ENCODE results near the gene BPIFA3. TPM values are rescaled to one million over a fixed set of nuclear protein-coding genes. Genes with fewer than 3 reads are reported as not detected.

BPIFA3 gene
- total RNA-seq, 5 donors from 2014 or later (not counting 1 experiment from before 2014, with no cell fraction given) = not detected

DNA sequence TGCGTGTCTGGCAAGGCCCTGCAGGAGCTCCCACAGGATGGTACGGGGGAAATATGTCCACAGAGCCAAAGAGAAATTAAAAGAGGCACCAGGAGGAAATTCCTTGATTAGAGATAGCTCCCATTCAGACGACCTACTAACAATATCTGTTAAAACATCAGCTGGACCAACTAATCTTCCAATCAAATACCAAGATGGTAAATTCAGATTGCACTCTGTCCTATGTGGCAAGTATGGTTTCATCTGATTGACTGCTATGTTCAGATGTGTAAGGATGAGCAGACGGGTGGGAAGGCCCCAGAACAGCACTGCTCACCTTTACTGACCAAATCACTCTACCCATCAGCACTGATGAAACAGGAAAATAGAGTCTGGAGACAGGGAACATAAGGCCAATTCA lies 29.7 kb upstream of the BPIFA3 start:
- H3K4me3 Mint-ChIP-seq = no peak overlapping the region
- no peaks in the 10 kb centered on the region for H3K36me3 Mint-ChIP-seq
- no peaks in the 10 kb centered on the region for H3K4me1 ChIP-seq (ENCODE audit: control insufficient read depth in 1 of 2, extremely low read depth in 1 of 2, insufficient read depth in 2 of 2, low read length in 2 of 2)
- H3K4me1 Mint-ChIP-seq = no peaks in the 10 kb centered on the region
- H3K9me3 ChIP-seq = no peaks in the 10 kb centered on the region
- H3K9me3 Mint-ChIP-seq = peaks cover 0 to 6% (median 3%) of the 10 kb centered on the region in 3 donors
- H3K27me3 ChIP-seq (replicated peaks in 1 of 2; ENCODE audit: control insufficient read depth in 2 of 2, extremely low read depth in 1 of 2, insufficient read depth in 2 of 2, low read length in 1 of 2) = peaks cover 0 to 11% of the 10 kb centered on the region in 2 experiments
- H3K27ac ChIP-seq (ENCODE audit: low read length) = no peak overlapping the region
- H3K4me3 ChIP-seq (ENCODE audit: control insufficient read depth in 1 of 2, extremely low read depth in 1 of 2, low read length in 1 of 2) = no peak overlapping the region
- no peak overlapping the region for H3K27ac Mint-ChIP-seq
- ChIA-PET CTCF (no interaction called here), POLR2A (no interaction called here)
- H3K27me3 Mint-ChIP-seq = peaks cover 4 to 13% of the 10 kb centered on the region in 2 donors
- H3K36me3 ChIP-seq (ENCODE audit: control insufficient read depth in 2 of 2, extremely low read depth in 1 of 2, insufficient read depth in 1 of 2, low read length in 1 of 2) = no peaks in the 10 kb centered on the region
- WGBS (ENCODE audit: insufficient coverage) = 86% methylated on average over 1 of the region's 4 CpGs
- no peak for ATAC-seq (replicated peaks in 1 of 4)
- DNase-seq = no peak

DNA sequence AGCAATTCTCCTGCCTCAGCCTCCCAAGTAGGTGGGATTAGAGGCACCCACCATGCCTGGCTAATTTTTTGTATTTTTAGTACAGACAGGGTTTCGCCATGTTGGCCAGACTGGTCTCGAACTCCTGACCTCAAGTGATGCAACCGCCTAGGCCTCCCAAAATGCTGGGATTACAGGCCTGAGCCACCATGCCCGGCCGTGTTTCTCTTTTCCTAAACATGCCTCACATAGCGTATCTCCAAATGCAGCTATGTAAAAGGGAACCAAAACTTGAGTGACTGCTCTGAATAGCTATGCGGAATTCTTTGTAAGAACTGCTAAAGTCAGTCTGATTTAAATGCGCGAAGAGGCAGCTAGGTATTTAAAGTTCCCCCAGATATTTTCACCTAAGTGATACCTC lies 28.7 kb upstream of the BPIFA3 start:
- POLR2A ChIA-PET = no interaction called here
- Mint-ChIP-seq H3K4me3 (no peak overlapping the region), H3K27me3 (peaks cover 10 to 13% of the 10 kb centered on the region in 2 donors), H3K9me3 (peaks cover 0 to under 1% (median under 1%) of the 10 kb centered on the region in 3 donors), H3K4me1 (no peaks in the 10 kb centered on the region), H3K36me3 (no peaks in the 10 kb centered on the region), H3K27ac (no peak overlapping the region)
- Histone ChIP-seq H3K9me3 (no peaks in the 10 kb centered on the region), H3K4me3 (ENCODE audit: control insufficient read depth in 1 of 2, extremely low read depth in 1 of 2, low read length in 1 of 2) (no peak overlapping the region), H3K4me1 (ENCODE audit: control insufficient read depth in 1 of 2, extremely low read depth in 1 of 2, insufficient read depth in 2 of 2, low read length in 2 of 2) (no peaks in the 10 kb centered on the region), H3K27ac (ENCODE audit: low read length) (no peak overlapping the region), H3K36me3 (ENCODE audit: control insufficient read depth in 2 of 2, extremely low read depth in 1 of 2, insufficient read depth in 1 of 2, low read length in 1 of 2) (no peaks in the 10 kb centered on the region), H3K27me3 (replicated peaks in 1 of 2; ENCODE audit: control insufficient read depth in 2 of 2, extremely low read depth in 1 of 2, insufficient read depth in 2 of 2, low read length in 1 of 2) (peaks cover 0 to 11% of the 10 kb centered on the region in 2 experiments)
- DNase-seq (no peak), ATAC-seq (replicated peaks in 1 of 4) (no peak)
- WGBS (ENCODE audit: insufficient coverage) = 84% methylated on average over 5 of the region's 9 CpGs
- CTCF ChIA-PET = no interaction called here

DNA sequence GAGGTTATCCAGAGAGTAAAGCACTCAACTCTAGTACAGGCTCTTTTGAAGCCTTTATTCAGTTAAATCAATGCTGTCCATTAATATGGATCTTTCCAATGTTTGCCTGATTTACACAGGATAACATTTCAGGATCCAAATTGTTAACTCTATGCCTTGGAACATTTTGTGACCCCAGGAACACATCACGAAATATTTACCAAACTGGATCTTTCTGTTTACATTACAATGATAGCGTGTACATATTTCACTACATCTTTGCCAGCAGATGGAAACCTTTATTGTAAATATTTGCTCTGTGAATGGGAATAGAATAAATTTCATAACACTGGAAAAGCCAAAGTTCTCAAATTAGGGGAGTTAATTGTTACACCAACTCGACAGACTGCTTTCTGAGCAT lies 25.7 kb upstream of the BPIFA3 start:
- Mint-ChIP-seq H3K27ac (no peak overlapping the region), H3K9me3 (no peaks in the 10 kb centered on the region), H3K4me3 (no peak overlapping the region), H3K4me1 (peaks cover 0 to 11% (median 7%) of the 10 kb centered on the region in 3 donors), H3K27me3 (peaks cover 13% of the 10 kb centered on the region in 2 donors), H3K36me3 (no peaks in the 10 kb centered on the region)
- ChIA-PET CTCF (no interaction called here), POLR2A (no interaction called here)
- no CpG with 5 or more reads among the region's 3 CpGs for WGBS (ENCODE audit: insufficient coverage)
- Histone ChIP-seq H3K36me3 (ENCODE audit: control insufficient read depth in 2 of 2, extremely low read depth in 1 of 2, insufficient read depth in 1 of 2, low read length in 1 of 2) (no peaks in the 10 kb centered on the region), H3K27ac (ENCODE audit: low read length) (no peak overlapping the region), H3K4me3 (ENCODE audit: control insufficient read depth in 1 of 2, extremely low read depth in 1 of 2, low read length in 1 of 2) (no peak overlapping the region), H3K27me3 (replicated peaks in 1 of 2; ENCODE audit: control insufficient read depth in 2 of 2, extremely low read depth in 1 of 2, insufficient read depth in 2 of 2, low read length in 1 of 2) (peaks cover 0 to 10% of the 10 kb centered on the region in 2 experiments), H3K9me3 (no peaks in the 10 kb centered on the region), H3K4me1 (ENCODE audit: control insufficient read depth in 1 of 2, extremely low read depth in 1 of 2, insufficient read depth in 2 of 2, low read length in 2 of 2) (no peaks in the 10 kb centered on the region)
- ATAC-seq (replicated peaks in 1 of 4) (no peak), DNase-seq (no peak)

DNA sequence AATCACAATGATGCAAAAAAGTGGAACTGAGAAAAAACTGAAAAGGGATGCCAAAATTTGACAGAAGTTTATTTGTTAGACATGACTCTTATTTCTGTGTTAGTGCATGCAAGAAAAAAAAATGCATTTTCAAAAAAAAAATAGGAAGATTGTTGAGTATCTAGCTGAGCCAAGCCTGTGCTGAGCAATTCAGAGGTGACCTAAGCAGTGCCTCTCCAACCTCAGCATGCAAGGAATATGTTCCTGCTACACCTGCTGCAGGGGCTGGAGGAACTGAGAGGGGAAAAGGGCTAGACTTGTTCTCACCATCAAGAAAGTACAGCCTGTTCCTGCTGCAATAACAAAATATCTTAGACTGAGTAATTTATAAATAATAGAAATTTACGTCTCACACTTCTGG lies 25.2 kb upstream of the BPIFA3 start:
- H3K9me3 ChIP-seq = no peaks in the 10 kb centered on the region
- DNase-seq (no peak), ATAC-seq (replicated peaks in 1 of 4) (no peak)
- ChIA-PET CTCF (no interaction called here), POLR2A (no interaction called here)
- no peaks in the 10 kb centered on the region for H3K36me3 Mint-ChIP-seq
- H3K27ac ChIP-seq (ENCODE audit: low read length) = no peak overlapping the region
- H3K9me3 Mint-ChIP-seq = no peaks in the 10 kb centered on the region
- no peaks in the 10 kb centered on the region for H3K4me1 ChIP-seq (ENCODE audit: control insufficient read depth in 1 of 2, extremely low read depth in 1 of 2, insufficient read depth in 2 of 2, low read length in 2 of 2)
- no peak overlapping the region for H3K4me3 Mint-ChIP-seq
- no peaks in the 10 kb centered on the region for H3K36me3 ChIP-seq (ENCODE audit: control insufficient read depth in 2 of 2, extremely low read depth in 1 of 2, insufficient read depth in 1 of 2, low read length in 1 of 2)
- H3K4me1 Mint-ChIP-seq = peaks cover 0 to 11% (median 7%) of the 10 kb centered on the region in 3 donors
- peaks cover 0 to 10% of the 10 kb centered on the region in 2 experiments for H3K27me3 ChIP-seq (replicated peaks in 1 of 2; ENCODE audit: control insufficient read depth in 2 of 2, extremely low read depth in 1 of 2, insufficient read depth in 2 of 2, low read length in 1 of 2)
- no peak overlapping the region for H3K4me3 ChIP-seq (ENCODE audit: control insufficient read depth in 1 of 2, extremely low read depth in 1 of 2, low read length in 1 of 2)
- no CpG with 5 or more reads among the region's 1 CpG for WGBS (ENCODE audit: insufficient coverage)
- peaks cover 13% of the 10 kb centered on the region in 2 donors for H3K27me3 Mint-ChIP-seq
- H3K27ac Mint-ChIP-seq = no peak overlapping the region

DNA sequence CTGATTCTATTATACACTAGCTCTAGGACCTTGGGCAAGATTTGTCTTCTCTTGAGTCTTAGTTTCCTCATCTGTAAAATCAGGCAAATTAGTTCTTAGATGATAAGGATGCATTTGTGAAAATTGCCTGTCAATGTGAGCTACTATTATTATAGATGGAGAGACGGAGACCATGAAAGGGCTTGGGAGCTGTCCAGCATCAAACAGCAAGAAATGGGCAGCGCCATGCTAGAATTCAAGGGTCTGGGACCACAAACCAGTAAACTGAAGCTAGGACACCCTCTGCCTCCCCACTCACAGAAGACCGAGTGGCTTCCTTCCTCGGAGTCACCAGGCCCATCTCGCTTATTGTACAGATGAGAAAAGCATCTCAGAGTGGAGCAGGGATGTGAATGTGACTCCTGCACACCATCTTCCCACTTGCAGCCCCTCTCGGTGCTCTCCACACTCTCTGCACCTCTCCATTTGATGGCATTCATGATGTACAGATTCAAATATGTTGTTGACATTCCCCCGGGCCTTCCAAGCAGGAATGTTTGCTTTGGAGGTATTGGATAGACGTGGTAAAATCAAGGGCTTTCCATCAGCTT lies 24.1 kb upstream of the BPIFA3 start:
- 66% methylated on average over 2 of the region's 8 CpGs for WGBS (ENCODE audit: insufficient coverage)
- CTCF ChIA-PET = no interaction called here
- H3K27ac Mint-ChIP-seq = no peak overlapping the region
- Histone ChIP-seq H3K9me3 (no peaks in the 10 kb centered on the region), H3K36me3 (ENCODE audit: control insufficient read depth in 2 of 2, extremely low read depth in 1 of 2, insufficient read depth in 1 of 2, low read length in 1 of 2) (no peaks in the 10 kb centered on the region), H3K4me1 (ENCODE audit: control insufficient read depth in 1 of 2, extremely low read depth in 1 of 2, insufficient read depth in 2 of 2, low read length in 2 of 2) (no peaks in the 10 kb centered on the region), H3K4me3 (ENCODE audit: control insufficient read depth in 1 of 2, extremely low read depth in 1 of 2, low read length in 1 of 2) (no peak overlapping the region), H3K27me3 (replicated peaks in 1 of 2; ENCODE audit: control insufficient read depth in 2 of 2, extremely low read depth in 1 of 2, insufficient read depth in 2 of 2, low read length in 1 of 2) (peaks cover 0 to 18% of the 10 kb centered on the region in 2 experiments), H3K27ac (ENCODE audit: low read length) (no peak overlapping the region)
- no peaks in the 10 kb centered on the region for H3K9me3 Mint-ChIP-seq
- no peak for DNase-seq
- POLR2A ChIA-PET = no interaction called here
- H3K4me3 Mint-ChIP-seq = no peak overlapping the region
- H3K4me1 Mint-ChIP-seq = peaks cover 0 to 11% (median 7%) of the 10 kb centered on the region in 3 donors
- ATAC-seq (replicated peaks in 1 of 4) = no peak
- peaks cover 13% of the 10 kb centered on the region in 2 donors for H3K27me3 Mint-ChIP-seq
- H3K36me3 Mint-ChIP-seq = no peaks in the 10 kb centered on the region

DNA sequence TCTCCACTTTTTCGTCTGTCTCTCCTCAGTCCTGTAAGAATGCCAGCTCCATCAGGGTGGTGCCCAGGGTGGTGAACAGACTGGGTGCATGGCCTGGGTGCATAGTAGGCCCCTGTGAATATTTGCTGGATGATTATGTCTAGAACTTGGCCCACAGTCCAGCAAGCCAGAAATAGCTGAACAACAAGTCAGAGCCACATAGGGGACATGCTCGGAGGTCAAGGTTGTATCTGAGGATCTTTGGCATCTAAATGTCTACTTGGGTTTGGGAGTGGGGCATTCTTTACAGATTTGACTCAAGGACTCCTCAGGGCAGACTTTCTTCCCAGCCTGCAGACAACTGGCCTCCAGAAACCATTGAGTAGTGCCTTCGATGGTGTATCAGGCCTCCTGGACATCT lies 18.1 kb upstream of the BPIFA3 start:
- Mint-ChIP-seq H3K27ac (no peak overlapping the region), H3K36me3 (no peaks in the 10 kb centered on the region), H3K4me3 (no peak overlapping the region), H3K27me3 (peaks cover 18 to 24% of the 10 kb centered on the region in 2 donors), H3K9me3 (no peaks in the 10 kb centered on the region), H3K4me1 (peaks cover 0 to 11% (median 7%) of the 10 kb centered on the region in 3 donors)
- no peak overlapping the region for H3K27ac ChIP-seq (ENCODE audit: low read length)
- H3K36me3 ChIP-seq (ENCODE audit: control insufficient read depth in 2 of 2, extremely low read depth in 1 of 2, insufficient read depth in 1 of 2, low read length in 1 of 2) = no peaks in the 10 kb centered on the region
- no peak overlapping the region for H3K4me3 ChIP-seq (ENCODE audit: control insufficient read depth in 1 of 2, extremely low read depth in 1 of 2, low read length in 1 of 2)
- WGBS (ENCODE audit: insufficient coverage) = 75% methylated on average over 2 of the region's 3 CpGs
- DNase-seq = no peak
- no peaks in the 10 kb centered on the region for H3K4me1 ChIP-seq (ENCODE audit: control insufficient read depth in 1 of 2, extremely low read depth in 1 of 2, insufficient read depth in 2 of 2, low read length in 2 of 2)
- peaks cover 0 to 28% of the 10 kb centered on the region in 2 experiments for H3K27me3 ChIP-seq (replicated peaks in 1 of 2; ENCODE audit: control insufficient read depth in 2 of 2, extremely low read depth in 1 of 2, insufficient read depth in 2 of 2, low read length in 1 of 2)
- ATAC-seq (replicated peaks in 1 of 4) = no peak
- CTCF ChIA-PET = no interaction called here
- POLR2A ChIA-PET = no interaction called here
- no peaks in the 10 kb centered on the region for H3K9me3 ChIP-seq

DNA sequence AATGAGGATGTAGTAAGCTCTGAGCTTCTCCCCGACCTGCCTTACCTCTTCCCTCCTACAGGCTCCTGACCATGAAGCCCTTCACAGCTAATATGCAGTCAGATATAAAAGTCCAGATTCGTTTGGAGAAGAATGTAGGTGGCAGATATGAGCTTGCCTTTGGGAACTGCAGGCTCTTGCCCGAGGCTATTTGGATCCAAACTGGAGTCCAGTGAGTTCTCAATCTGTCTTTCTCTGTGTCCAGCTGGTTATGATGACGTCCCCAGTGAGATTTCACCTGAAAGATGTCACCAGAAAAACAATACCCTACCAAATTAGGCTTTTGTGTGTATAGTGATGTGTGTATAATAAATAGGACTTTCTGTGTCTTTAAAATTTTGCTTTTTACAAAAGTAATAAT lies 14.7 kb upstream of the BPIFA3 start:
- Mint-ChIP-seq H3K9me3 (no peaks in the 10 kb centered on the region), H3K36me3 (no peaks in the 10 kb centered on the region), H3K4me3 (no peak overlapping the region), H3K4me1 (no peaks in the 10 kb centered on the region), H3K27me3 (peaks cover 33 to 38% of the 10 kb centered on the region in 2 donors), H3K27ac (no peak overlapping the region)
- no peaks in the 10 kb centered on the region for H3K36me3 ChIP-seq (ENCODE audit: control insufficient read depth in 2 of 2, extremely low read depth in 1 of 2, insufficient read depth in 1 of 2, low read length in 1 of 2)
- no peaks in the 10 kb centered on the region for H3K9me3 ChIP-seq
- ChIA-PET CTCF (no interaction called here), POLR2A (no interaction called here)
- no peak for DNase-seq
- no peak overlapping the region for H3K27ac ChIP-seq (ENCODE audit: low read length)
- ATAC-seq (replicated peaks in 1 of 4) = no peak
- no CpG with 5 or more reads among the region's 4 CpGs for WGBS (ENCODE audit: insufficient coverage)
- no peak overlapping the region for H3K4me3 ChIP-seq (ENCODE audit: control insufficient read depth in 1 of 2, extremely low read depth in 1 of 2, low read length in 1 of 2)
- no peaks in the 10 kb centered on the region for H3K4me1 ChIP-seq (ENCODE audit: control insufficient read depth in 1 of 2, extremely low read depth in 1 of 2, insufficient read depth in 2 of 2, low read length in 2 of 2)
- H3K27me3 ChIP-seq (replicated peaks in 1 of 2; ENCODE audit: control insufficient read depth in 2 of 2, extremely low read depth in 1 of 2, insufficient read depth in 2 of 2, low read length in 1 of 2) = peaks cover 0 to 26% of the 10 kb centered on the region in 2 experiments

Measured in T-cell (primary cell).